Cardiac muscle cell (in vitro differentiated cells and primary cell): ENCODE data around the gene C5orf15. TPM values are rescaled to one million over a fixed set of nuclear protein-coding genes. Genes with fewer than 3 reads are reported as not detected.

Experiments used
- DNase-seq, 2 donors: peaks; one replicate each; pipeline versions ENCODE4 v3.0.0 to v3.0.0-alpha.2; 2010 to 2017; ENCODE audit warnings: low read depth in 1 of 2, low spot score in 1 of 2
- H3K27ac ChIP-seq: fragments of 200-600 bp; sonication (generic); 2 replicates; pipeline ENCODE4 v1.5.1; 2016
- H3K27me3 ChIP-seq: fragments of 200-600 bp; sonication (generic); 2 replicates; pipeline ENCODE4 v1.6.0; 2016; ENCODE audit warnings: control low read depth
- H3K36me3 ChIP-seq: fragments of 200-600 bp; sonication (generic); 2 replicates; pipeline ENCODE4 v1.5.1; 2016; ENCODE audit warnings: control low read depth
- H3K4me1 ChIP-seq: fragments of 200-600 bp; sonication (generic); 2 replicates; pipeline ENCODE4 v1.8.1; 2017; ENCODE audit warnings: low read depth, mild to moderate bottlenecking, mixed run types
- H3K4me3 ChIP-seq: fragments of 200-600 bp; sonication (generic); 2 replicates; pipeline ENCODE4 v1.5.1; 2016; ENCODE audit warnings: mild to moderate bottlenecking
- H3K9me3 ChIP-seq: fragments of 200-600 bp; sonication (generic); 2 replicates; pipeline ENCODE4 v1.5.1; 2017; ENCODE audit warnings: low read depth, mild to moderate bottlenecking, control low read depth
- polyA plus RNA-seq: library from polyadenylated mRNA; unstranded; fragments of >200 nt; fragmentation: Nextera tagmentation; extraction: Ambion mirVana; gene quantifications from 2 replicates; pipeline ENCODE4 v1.2.1, GENCODE V29; 2016
- total RNA-seq: library from RNA; depleted of rRNA; stranded (reverse); fragments of >200 nt; gene quantifications from 2 replicates; pipeline ENCODE4 v1.2.3, GENCODE V29; 2016
- TF ChIP-seq, protein P1 (sequence below): IDR thresholded peaks from 2 replicates; pipeline ENCODE4 v1.5.1; 2012; ENCODE audit warnings: low read depth, mild to moderate bottlenecking, low read length

The C5orf15 gene
- total and polyA plus RNA-seq, 2 experiments from 2014 or later: 58.5 to 87.8 TPM

DNA sequence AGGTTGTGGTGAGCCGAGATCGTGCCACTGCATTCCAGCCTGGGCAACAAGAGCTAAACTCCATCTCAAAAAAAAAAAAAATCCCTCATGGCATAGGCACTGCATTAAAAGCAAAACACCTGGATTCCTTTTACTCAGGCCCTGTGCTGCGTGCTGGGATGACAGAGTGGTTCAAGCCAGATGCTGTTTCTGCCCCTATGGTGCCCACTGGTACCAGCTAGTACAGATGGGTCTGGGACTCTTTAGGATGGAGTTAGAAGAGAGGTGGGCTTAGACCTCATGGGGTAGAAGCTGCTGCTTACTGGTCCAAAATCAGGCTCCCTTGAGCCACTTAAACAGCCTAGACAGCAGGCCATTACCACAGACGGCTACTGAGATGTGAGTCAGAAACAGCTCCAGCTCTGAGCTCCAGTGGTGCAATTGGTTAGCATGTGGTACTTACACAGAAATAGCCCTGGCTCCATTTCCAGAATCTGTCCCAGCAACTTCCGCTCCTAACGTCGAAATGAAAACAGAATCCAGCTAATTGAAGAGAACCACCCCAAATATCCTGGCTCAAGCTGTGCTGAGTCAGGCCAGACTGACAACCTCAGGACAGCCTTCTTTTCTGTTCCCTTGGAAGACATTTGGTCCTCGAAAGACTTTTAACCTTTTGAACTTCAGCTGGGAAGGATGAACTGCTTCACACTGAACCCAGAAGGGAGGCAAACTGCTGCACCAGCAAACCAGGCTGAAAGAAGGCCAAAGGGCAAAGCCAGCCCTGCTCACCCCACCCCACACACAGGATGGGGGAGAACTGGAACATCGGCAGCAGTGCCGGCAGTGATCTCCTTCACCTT, 15.5 kb downstream of the C5orf15 start:
- H3K27me3 ChIP-seq: no peaks in the 10 kb centered on the region
- peak in 1 of 2 donors; percentile 98 for DNase-seq
- no peak overlapping the region for H3K4me3 ChIP-seq
- peaks cover 8% of the 10 kb centered on the region for H3K36me3 ChIP-seq
- TF ChIP-seq, protein P1, sequence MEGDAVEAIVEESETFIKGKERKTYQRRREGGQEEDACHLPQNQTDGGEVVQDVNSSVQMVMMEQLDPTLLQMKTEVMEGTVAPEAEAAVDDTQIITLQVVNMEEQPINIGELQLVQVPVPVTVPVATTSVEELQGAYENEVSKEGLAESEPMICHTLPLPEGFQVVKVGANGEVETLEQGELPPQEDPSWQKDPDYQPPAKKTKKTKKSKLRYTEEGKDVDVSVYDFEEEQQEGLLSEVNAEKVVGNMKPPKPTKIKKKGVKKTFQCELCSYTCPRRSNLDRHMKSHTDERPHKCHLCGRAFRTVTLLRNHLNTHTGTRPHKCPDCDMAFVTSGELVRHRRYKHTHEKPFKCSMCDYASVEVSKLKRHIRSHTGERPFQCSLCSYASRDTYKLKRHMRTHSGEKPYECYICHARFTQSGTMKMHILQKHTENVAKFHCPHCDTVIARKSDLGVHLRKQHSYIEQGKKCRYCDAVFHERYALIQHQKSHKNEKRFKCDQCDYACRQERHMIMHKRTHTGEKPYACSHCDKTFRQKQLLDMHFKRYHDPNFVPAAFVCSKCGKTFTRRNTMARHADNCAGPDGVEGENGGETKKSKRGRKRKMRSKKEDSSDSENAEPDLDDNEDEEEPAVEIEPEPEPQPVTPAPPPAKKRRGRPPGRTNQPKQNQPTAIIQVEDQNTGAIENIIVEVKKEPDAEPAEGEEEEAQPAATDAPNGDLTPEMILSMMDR: no peak
- no peaks in the 10 kb centered on the region for H3K9me3 ChIP-seq
- H3K4me1 ChIP-seq: peaks cover 13% of the 10 kb centered on the region
- peak overlapping the region; percentile 51 for H3K27ac ChIP-seq

DNA sequence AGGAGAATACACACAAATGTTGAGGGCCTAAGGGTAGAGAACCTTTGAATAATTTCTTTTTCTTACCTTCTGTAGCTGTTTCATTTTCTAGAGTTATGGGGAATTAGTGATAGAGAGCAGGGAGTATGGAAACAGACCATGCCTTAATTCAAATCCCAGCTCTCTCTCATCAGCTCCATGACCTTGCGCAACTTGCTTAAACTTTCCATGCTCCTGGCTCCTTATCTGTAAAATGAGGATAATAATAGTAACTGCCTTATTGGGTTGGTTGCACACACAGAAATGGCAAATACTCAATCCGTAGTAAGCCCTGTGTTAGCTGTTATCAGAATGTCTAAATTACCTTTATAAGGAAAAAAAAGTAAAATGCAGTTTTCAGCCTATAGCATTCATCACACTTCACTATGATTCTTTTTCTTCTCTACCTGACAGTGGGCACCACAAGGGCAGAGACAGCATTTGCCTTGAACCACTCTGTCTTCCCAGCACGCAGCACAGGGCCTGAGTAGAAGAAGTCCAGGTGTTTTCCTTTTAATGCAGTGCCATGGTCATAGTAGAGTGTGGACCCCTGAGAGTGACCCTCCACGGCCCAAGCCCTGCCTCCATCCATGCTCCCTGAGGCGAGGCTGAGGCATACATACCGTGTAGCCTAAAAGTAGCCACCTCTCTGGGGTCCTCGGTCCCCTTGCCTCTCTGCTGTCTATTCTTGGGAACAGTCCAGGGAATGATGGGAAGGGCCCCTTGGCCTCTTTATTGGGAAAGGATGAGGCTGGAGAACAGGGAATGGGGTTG, 17.4 kb downstream of the C5orf15 start:
- peak; percentile 66 to 83 for DNase-seq
- peaks cover 7% of the 10 kb centered on the region for H3K36me3 ChIP-seq
- no peaks in the 10 kb centered on the region for H3K27me3 ChIP-seq

DNA sequence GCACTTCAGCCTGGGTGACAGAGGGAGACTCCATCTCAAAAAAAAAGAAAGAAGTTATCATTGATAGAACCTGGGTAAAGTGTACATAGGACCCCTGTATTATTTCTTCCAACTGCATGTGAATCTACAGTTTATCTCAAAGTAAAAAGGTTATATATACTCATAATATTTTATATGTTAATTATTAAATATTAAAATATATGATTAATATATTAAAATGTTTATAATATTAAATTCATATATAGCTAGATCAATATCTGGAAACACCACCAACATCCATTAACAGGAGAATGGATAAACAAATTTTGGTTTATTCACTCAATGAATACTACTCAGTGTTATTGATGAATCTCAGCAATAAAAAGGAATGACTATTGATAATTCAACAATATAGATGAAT, 19.7 kb downstream of the C5orf15 start:
- Histone ChIP-seq H3K4me3 (no peak overlapping the region), H3K27ac (no peak overlapping the region), H3K36me3 (no peaks in the 10 kb centered on the region), H3K9me3 (no peaks in the 10 kb centered on the region), H3K4me1 (peaks cover 10% of the 10 kb centered on the region), H3K27me3 (no peaks in the 10 kb centered on the region)
- no peak for DNase-seq
- TF ChIP-seq, protein P1: no peak

More for the DNA sequence above, 17.4 kb downstream of the C5orf15 start:
- no peak overlapping the region for H3K4me3 ChIP-seq
- peak overlapping the region; percentile 59 for H3K27ac ChIP-seq
- peaks cover 10% of the 10 kb centered on the region for H3K4me1 ChIP-seq
- H3K9me3 ChIP-seq: no peaks in the 10 kb centered on the region
- TF ChIP-seq, protein P1: no peak

DNA sequence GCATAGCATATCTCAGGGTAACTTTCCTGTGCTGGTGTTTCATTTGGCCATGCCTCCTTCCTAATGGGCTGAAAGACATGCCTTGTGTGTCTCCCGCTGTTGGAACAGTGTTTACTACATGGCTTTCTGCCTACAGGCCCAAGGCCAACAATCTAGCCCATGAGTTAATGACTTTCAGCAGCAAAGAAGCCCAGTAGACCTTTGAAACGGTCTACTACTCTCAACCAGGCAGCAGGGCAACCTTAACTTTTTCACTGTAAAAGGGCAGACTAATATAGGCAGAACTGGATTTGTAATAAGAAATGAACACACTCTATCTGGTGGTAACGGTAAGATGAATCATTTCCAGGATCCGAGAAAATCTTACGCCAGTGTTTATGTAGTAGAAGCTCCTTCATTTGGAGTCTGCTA, 21.0 kb downstream of the C5orf15 start:
- Histone ChIP-seq H3K4me1 (peaks cover 10% of the 10 kb centered on the region), H3K36me3 (no peaks in the 10 kb centered on the region), H3K27ac (no peak overlapping the region), H3K27me3 (no peaks in the 10 kb centered on the region), H3K9me3 (no peaks in the 10 kb centered on the region), H3K4me3 (no peak overlapping the region)
- peak in 1 of 2 donors; percentile 36 for DNase-seq
- TF ChIP-seq, protein P1: no peak

DNA sequence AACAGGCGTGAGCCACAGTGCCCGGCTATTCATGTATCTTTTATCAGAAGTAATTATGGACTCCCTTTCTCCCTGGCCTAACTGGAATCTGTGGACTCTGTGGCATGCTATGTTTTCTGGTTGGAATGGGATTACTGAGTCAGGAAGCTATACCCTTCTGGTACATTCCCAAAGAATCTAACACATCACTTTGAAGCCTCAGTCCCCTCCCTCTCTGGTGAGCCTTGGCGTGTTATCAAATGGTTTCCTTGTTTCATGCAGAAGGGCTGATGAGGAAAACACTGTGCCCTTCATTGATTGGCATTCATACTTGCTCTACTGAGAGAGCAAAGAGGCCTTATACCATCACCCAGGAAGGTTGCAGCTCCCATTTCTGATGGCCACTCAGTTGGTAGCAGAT, 22.9 kb downstream of the C5orf15 start:
- Histone ChIP-seq H3K9me3 (no peaks in the 10 kb centered on the region), H3K4me1 (peaks cover 3% of the 10 kb centered on the region), H3K27ac (no peak overlapping the region), H3K4me3 (no peak overlapping the region), H3K36me3 (no peaks in the 10 kb centered on the region), H3K27me3 (no peaks in the 10 kb centered on the region)
- TF ChIP-seq, protein P1: no peak
- no peak for DNase-seq
